ENCODE data around the gene UTP20.

UTP20 gene

GRCh38 chr12:101287357-101287756, 7.5 kb downstream of the UTP20 start:
- TF ChIP-seq, protein P1, sequence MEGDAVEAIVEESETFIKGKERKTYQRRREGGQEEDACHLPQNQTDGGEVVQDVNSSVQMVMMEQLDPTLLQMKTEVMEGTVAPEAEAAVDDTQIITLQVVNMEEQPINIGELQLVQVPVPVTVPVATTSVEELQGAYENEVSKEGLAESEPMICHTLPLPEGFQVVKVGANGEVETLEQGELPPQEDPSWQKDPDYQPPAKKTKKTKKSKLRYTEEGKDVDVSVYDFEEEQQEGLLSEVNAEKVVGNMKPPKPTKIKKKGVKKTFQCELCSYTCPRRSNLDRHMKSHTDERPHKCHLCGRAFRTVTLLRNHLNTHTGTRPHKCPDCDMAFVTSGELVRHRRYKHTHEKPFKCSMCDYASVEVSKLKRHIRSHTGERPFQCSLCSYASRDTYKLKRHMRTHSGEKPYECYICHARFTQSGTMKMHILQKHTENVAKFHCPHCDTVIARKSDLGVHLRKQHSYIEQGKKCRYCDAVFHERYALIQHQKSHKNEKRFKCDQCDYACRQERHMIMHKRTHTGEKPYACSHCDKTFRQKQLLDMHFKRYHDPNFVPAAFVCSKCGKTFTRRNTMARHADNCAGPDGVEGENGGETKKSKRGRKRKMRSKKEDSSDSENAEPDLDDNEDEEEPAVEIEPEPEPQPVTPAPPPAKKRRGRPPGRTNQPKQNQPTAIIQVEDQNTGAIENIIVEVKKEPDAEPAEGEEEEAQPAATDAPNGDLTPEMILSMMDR (IDR thresholded peaks at IDR 0.05; ENCODE audit: control extremely low read depth, extremely low read depth, low read depth, missing control alignments): no peak
- DNase-seq (ENCODE audit: extremely low spot score): no peak
- ChIA-PET CTCF (no interaction called here), POLR2A (no interaction called here)

- TF ChIP-seq, protein P1 (IDR thresholded peaks at IDR 0.05; ENCODE audit: control extremely low read depth, extremely low read depth, low read depth, missing control alignments): no peak
- DNase-seq (ENCODE audit: extremely low spot score): no peak
- ChIA-PET POLR2A (no interaction called here), CTCF (interaction anchor here (1.5 kb wide), 1 partner anchor 17 kb away, joined by 6 read pairs; no protein-coding TSS in a partner anchor)
Measured at GRCh38 chr12:101297661-101298060, 17.8 kb downstream of the UTP20 start.

- no peak for DNase-seq (ENCODE audit: extremely low spot score)
- ChIA-PET CTCF (no interaction called here), POLR2A (no interaction called here)
- TF ChIP-seq, protein P1 (IDR thresholded peaks at IDR 0.05; ENCODE audit: control extremely low read depth, extremely low read depth, low read depth, missing control alignments): no peak
Measured at GRCh38 chr12:101298426-101298825, 18.5 kb downstream of the UTP20 start.

GRCh38 chr12:101299346-101299745, 19.4 kb downstream of the UTP20 start:
- CTCF ChIA-PET: interaction anchor here (1.0 kb wide), 1 partner anchor 19 kb away, joined by 3 read pairs; the partner anchor contains the start of gene UTP20
- TF ChIP-seq, protein P1 (IDR thresholded peaks at IDR 0.05; ENCODE audit: control extremely low read depth, extremely low read depth, low read depth, missing control alignments): no peak
- no peak for DNase-seq (ENCODE audit: extremely low spot score)
- POLR2A ChIA-PET: no interaction called here

GRCh38 chr12:101299931-101300330, 20.0 kb downstream of the UTP20 start:
- no peak for DNase-seq (ENCODE audit: extremely low spot score)

GRCh38 chr12:101302741-101303140, 22.8 kb downstream of the UTP20 start:
- POLR2A ChIA-PET: no interaction called here
- no peak for DNase-seq (ENCODE audit: extremely low spot score)
- CTCF ChIA-PET: no interaction called here
- TF ChIP-seq, protein P1 (IDR thresholded peaks at IDR 0.05; ENCODE audit: control extremely low read depth, extremely low read depth, low read depth, missing control alignments): no peak

More at GRCh38 chr12:101299931-101300330, 20.0 kb downstream of the UTP20 start:
- TF ChIP-seq, protein P1 (IDR thresholded peaks at IDR 0.05; ENCODE audit: control extremely low read depth, extremely low read depth, low read depth, missing control alignments): no peak
- ChIA-PET CTCF (interaction anchor here (1.0 kb wide), 1 partner anchor 20 kb away, joined by 3 read pairs; the partner anchor contains the start of gene UTP20), POLR2A (no interaction called here)

Data from GM10248 (cell line).